Activated T-cell treated with anti-CD3 and anti-CD28 coated beads, Interleukin-2, amount 50 U/mL, for 24 hours (primary cell): ENCODE results near the gene APOL2.
"Not testable (repeated sequence)": the region's sequence is repeated elsewhere in the genome, so short reads cannot be mapped to it uniquely, and the experiment has no call there.

ENCODE experiments used
- DNase-seq: peaks from one replicate; pipeline ENCODE4 v3.0.0-alpha.2; 2020
- H3K27ac Mint-ChIP-seq: 2 replicates; pipeline ENCODE4 v1.8.0; 2020; ENCODE audit warnings: mild to moderate bottlenecking, mixed read lengths
- H3K27me3 Mint-ChIP-seq: 2 replicates; pipeline ENCODE4 v1.8.0; 2020; ENCODE audit warnings: mixed read lengths
- H3K36me3 Mint-ChIP-seq: 2 replicates; pipeline ENCODE4 v1.8.0; 2020; ENCODE audit warnings: low read depth, mixed read lengths
- H3K4me1 Mint-ChIP-seq: 2 replicates; pipeline ENCODE4 v1.8.0; 2020; ENCODE audit warnings: low read depth, mixed read lengths
- H3K4me3 Mint-ChIP-seq: 2 replicates; pipeline ENCODE4 v1.8.0; 2020; ENCODE audit warnings: mild to moderate bottlenecking, moderate library complexity, mixed read lengths
- H3K9me3 Mint-ChIP-seq: 2 replicates; pipeline ENCODE4 v1.8.0; 2020; ENCODE audit warnings: mixed read lengths

APOL2 gene

GRCh38 chr22:36208162-36208765 is 31.1 kb downstream of the APOL2 start:
- no peak for DNase-seq
- H3K27me3 Mint-ChIP-seq: peaks cover 18% of the 10 kb centered on the region
- H3K4me3 Mint-ChIP-seq: no peak overlapping the region
- H3K36me3 Mint-ChIP-seq: no peaks in the 10 kb centered on the region
- no peak overlapping the region for H3K27ac Mint-ChIP-seq
- peaks cover 4% of the 10 kb centered on the region for H3K9me3 Mint-ChIP-seq
- H3K4me1 Mint-ChIP-seq: peaks cover 5% of the 10 kb centered on the region

DNA sequence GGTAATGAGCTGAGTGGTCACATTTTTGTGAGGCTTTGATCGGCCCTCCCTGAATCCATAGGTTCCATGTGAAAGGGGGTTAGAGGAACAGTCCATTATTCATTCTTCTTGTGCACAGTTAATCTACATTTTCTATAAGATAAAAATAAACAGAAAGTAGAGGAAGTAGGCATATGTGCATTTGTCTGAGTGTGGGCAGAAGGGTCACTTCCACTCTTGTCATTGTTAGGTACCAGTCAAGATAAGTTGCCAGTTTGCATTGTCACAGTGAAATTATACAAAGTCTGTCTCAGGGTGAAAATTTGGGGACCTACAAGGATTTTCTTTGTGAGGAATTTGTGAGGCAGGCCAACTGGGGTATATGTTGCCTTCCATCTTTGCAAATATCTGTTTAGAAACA is 33.1 kb downstream of the APOL2 start:
- Mint-ChIP-seq H3K27me3 (peaks cover 18% of the 10 kb centered on the region), H3K9me3 (peaks cover 4% of the 10 kb centered on the region), H3K4me1 (peaks cover 5% of the 10 kb centered on the region), H3K4me3 (no peak overlapping the region), H3K27ac (no peak overlapping the region), H3K36me3 (no peaks in the 10 kb centered on the region)
- DNase-seq: no peak

- not testable (repeated sequence) for DNase-seq, H3K4me3 Mint-ChIP-seq, H3K9me3 Mint-ChIP-seq, H3K4me1 Mint-ChIP-seq, H3K36me3 Mint-ChIP-seq, H3K27ac Mint-ChIP-seq
- peaks cover 17% of the 10 kb centered on the region for H3K27me3 Mint-ChIP-seq
Observed at GRCh38 chr22:36205573-36205972, 33.8 kb downstream of the APOL2 start.

GRCh38 chr22:36204632-36205015 is 34.7 kb downstream of the APOL2 start:
- no peaks in the 10 kb centered on the region for H3K4me1 Mint-ChIP-seq
- peaks cover 4% of the 10 kb centered on the region for H3K9me3 Mint-ChIP-seq
- H3K36me3 Mint-ChIP-seq: no peaks in the 10 kb centered on the region
- H3K4me3 Mint-ChIP-seq: no peak overlapping the region
- H3K27me3 Mint-ChIP-seq: peaks cover 13% of the 10 kb centered on the region
- no peak for DNase-seq
- H3K27ac Mint-ChIP-seq: no peak overlapping the region

GRCh38 chr22:36204001-36204631 is 35.2 kb downstream of the APOL2 start:
- Mint-ChIP-seq H3K27ac (no peak overlapping the region), H3K4me1 (no peaks in the 10 kb centered on the region), H3K36me3 (no peaks in the 10 kb centered on the region), H3K27me3 (peaks cover 8% of the 10 kb centered on the region), H3K4me3 (no peak overlapping the region), H3K9me3 (peaks cover under 1% of the 10 kb centered on the region)
- no peak for DNase-seq

DNA sequence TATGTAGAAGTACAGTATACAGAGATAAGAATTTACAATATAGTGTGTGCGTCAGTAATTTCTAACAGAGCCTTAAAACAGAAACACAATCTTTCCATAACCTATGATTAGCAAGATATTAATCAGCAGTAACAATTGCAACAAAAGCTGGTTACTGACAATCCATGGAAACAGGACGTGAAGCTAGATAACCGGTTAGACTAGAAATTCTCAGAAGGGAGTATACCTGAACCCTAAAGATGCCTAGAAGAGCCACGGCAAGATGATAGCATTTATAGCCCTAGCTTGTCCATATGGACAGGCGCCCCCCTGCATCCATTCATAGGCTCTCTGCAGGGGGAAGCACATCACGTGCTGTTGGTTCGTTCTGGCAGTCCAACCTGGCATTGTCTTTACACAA is 35.9 kb downstream of the APOL2 start:
- not testable (repeated sequence) for H3K4me1 Mint-ChIP-seq, H3K27ac Mint-ChIP-seq, H3K27me3 Mint-ChIP-seq, H3K4me3 Mint-ChIP-seq, DNase-seq, H3K9me3 Mint-ChIP-seq, H3K36me3 Mint-ChIP-seq

GRCh38 chr22:36202906-36203305 is 36.4 kb downstream of the APOL2 start:
- DNase-seq, H3K4me1 Mint-ChIP-seq, H3K27ac Mint-ChIP-seq, H3K27me3 Mint-ChIP-seq, H3K4me3 Mint-ChIP-seq, H3K9me3 Mint-ChIP-seq, H3K36me3 Mint-ChIP-seq: not testable (repeated sequence)

GRCh38 chr22:36201630-36202319 is 37.6 kb downstream of the APOL2 start, which contains the start of gene APOL4:
TSS of gene APOL4 (minus strand) at chr22:36201809. CDS start at chr22:36201734, 75 bp downstream.
- H3K4me1 Mint-ChIP-seq: peaks cover 17% of the 10 kb centered on the region
- no peaks in the 10 kb centered on the region for H3K36me3 Mint-ChIP-seq
- H3K27ac Mint-ChIP-seq: no peak within 1 kb of the TSS
- DNase-seq: no peak
- peaks cover 8% of the 10 kb centered on the region for H3K27me3 Mint-ChIP-seq
- H3K9me3 Mint-ChIP-seq: no peaks in the 10 kb centered on the region
- no peak within 1 kb of the TSS for H3K4me3 Mint-ChIP-seq

GRCh38 chr22:36201025-36201424 is 38.3 kb downstream of the APOL2 start:
- H3K27me3 Mint-ChIP-seq, H3K36me3 Mint-ChIP-seq, H3K27ac Mint-ChIP-seq, DNase-seq, H3K4me3 Mint-ChIP-seq, H3K9me3 Mint-ChIP-seq: not testable (repeated sequence)
- H3K4me1 Mint-ChIP-seq: peaks cover 20% of the 10 kb centered on the region

- no peak overlapping the region for H3K4me3 Mint-ChIP-seq
- H3K4me1 Mint-ChIP-seq: peaks cover 24% of the 10 kb centered on the region
- no peak overlapping the region for H3K27ac Mint-ChIP-seq
- H3K27me3 Mint-ChIP-seq: peaks cover 8% of the 10 kb centered on the region
- no peaks in the 10 kb centered on the region for H3K36me3 Mint-ChIP-seq
- no peak for DNase-seq
- no peaks in the 10 kb centered on the region for H3K9me3 Mint-ChIP-seq
Observed at GRCh38 chr22:36199001-36199551, 40.3 kb downstream of the APOL2 start.

DNA sequence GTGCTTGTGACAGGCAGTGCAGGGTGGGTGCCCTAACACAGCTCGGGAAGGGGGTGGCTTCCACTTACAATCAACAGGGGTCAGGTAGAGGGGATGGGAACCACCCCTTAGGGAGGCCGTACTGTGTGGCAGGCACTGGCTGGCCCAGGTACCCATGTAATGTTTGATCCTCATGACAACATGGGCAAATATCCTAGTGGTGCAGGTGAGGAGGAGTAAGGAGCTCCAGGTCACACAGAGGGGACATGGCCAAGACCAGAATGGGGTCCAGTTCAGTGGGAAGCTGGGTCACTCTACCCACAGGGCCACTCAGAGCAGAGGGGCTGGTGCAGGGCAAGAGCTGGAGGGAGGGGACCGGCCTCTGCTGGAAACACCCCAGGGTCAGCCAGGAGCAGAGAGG is 40.8 kb downstream of the APOL2 start:
- H3K4me3 Mint-ChIP-seq: no peak overlapping the region
- peaks cover 24% of the 10 kb centered on the region for H3K4me1 Mint-ChIP-seq
- no peaks in the 10 kb centered on the region for H3K36me3 Mint-ChIP-seq
- peak overlapping the region; percentile 5 for H3K27ac Mint-ChIP-seq
- no peak for DNase-seq
- H3K27me3 Mint-ChIP-seq: peaks cover 8% of the 10 kb centered on the region
- H3K9me3 Mint-ChIP-seq: no peaks in the 10 kb centered on the region

DNA sequence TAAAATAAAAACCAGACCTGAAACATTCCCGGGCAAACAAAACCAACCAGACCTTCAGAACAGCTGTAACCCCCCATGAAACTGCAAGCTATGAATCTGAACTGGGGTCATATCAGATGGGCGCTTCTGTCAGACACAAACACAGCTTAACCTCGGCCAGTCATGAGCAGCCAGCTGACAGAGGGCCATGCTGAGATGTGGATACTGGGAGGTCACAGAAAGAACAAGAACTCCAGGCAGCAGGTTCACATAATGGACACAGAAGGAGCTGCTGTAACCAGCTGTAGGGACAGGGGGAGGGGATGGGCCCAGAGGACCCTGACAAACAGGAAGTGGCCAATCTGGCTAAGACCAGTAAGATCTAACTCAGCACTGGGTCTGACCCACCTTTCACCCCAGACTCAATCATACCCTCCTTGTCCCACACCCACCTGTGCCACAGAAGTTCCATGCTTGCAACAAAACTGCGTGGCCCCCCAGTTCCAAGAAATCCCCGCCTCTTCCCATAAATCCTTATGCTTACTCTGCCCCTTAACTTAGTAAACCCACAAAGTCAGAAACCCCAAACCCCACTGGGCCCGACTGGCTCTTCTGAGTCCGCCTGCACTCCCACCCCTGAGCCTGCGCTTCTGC is 41.7 kb downstream of the APOL2 start:
- Mint-ChIP-seq H3K4me1 (peaks cover 24% of the 10 kb centered on the region), H3K27me3 (peaks cover 4% of the 10 kb centered on the region), H3K27ac (peak overlapping the region; percentile 68), H3K9me3 (no peaks in the 10 kb centered on the region), H3K36me3 (no peaks in the 10 kb centered on the region), H3K4me3 (no peak overlapping the region)
- DNase-seq: no peak

DNA sequence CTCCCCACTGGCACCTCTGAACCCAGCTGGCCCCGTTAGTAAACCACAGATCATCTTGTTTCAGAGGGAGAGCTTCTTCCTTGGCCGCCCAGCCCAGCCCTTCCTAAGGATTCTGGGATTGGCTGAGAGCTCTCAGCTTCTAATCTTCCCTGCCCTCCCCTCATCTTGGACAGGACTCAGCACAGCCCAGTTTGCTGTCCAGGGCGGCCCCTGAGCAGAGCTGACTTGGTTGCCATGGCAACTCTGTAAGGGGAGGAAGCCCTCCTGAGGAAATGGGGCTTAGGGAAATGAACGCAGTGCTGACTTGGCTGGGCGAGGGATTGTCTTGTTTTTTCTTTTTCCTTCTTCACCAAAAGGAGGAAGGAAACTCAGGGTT is 42.3 kb downstream of the APOL2 start:
- no peaks in the 10 kb centered on the region for H3K9me3 Mint-ChIP-seq
- DNase-seq: no peak
- no peaks in the 10 kb centered on the region for H3K36me3 Mint-ChIP-seq
- H3K27me3 Mint-ChIP-seq: peaks cover 4% of the 10 kb centered on the region
- peak overlapping the region; percentile 68 for H3K27ac Mint-ChIP-seq
- H3K4me3 Mint-ChIP-seq: no peak overlapping the region
- peaks cover 24% of the 10 kb centered on the region for H3K4me1 Mint-ChIP-seq

DNA sequence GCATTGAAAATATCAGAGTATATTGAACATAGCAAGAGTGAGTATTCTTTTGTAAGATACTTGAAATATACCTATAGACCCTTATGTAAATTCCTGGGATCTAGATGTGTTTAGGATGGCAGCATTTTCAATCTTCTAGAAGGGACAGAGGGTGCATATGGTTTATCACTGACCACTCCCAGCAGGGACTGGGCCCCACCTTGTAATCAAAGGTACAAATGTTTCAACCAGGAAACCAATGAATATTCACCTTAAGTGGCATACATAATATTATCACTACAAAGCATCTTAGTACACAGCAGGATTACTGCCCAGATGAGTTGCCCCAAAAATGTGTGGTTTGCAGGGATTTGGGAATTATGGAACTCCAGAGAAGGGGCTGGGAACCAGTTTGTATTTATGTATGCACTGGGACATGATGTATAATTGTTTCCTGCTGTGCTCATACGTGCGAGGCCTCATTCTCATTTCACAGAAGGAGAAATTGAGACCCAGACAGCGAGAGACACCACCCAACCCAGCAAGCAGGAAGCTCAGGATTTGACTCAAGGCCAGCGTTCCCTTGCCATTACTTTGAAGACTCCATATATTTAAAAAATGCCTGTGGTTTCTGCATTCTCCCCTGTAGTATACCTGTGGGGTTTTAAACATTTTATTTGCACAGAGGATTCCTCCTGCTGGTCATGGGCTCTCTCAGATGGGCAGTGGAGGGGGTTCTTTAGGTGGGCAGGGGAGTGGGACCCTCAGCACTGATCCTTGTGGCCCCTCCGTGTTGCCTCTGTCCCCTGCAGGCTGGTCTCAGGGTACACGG is 42.9 kb downstream of the APOL2 start:
- H3K4me1 Mint-ChIP-seq: peaks cover 24% of the 10 kb centered on the region
- no peak overlapping the region for H3K27ac Mint-ChIP-seq
- H3K4me3 Mint-ChIP-seq: no peak overlapping the region
- no peaks in the 10 kb centered on the region for H3K36me3 Mint-ChIP-seq
- H3K9me3 Mint-ChIP-seq: no peaks in the 10 kb centered on the region
- H3K27me3 Mint-ChIP-seq: peaks cover 4% of the 10 kb centered on the region
- no peak for DNase-seq
